Progenitor cell of endocrine pancreas (in vitro differentiated cells): ENCODE data around the gene PEX14. TPM values are rescaled to one million over a fixed set of nuclear protein-coding genes. Genes with fewer than 3 reads are reported as not detected.

Source experiments
- DNase-seq: peaks from one replicate; pipeline ENCODE4 v3.0.0; 2021; ENCODE audit warnings: low spot score; ENCODE audit not compliant: unreplicated experiment
- H3K27ac Mint-ChIP-seq: 2 replicates; pipeline ENCODE4 v1.8.0; 2021; ENCODE audit warnings: mild to moderate bottlenecking, moderate library complexity, mixed read lengths
- H3K27me3 Mint-ChIP-seq: 2 replicates; pipeline ENCODE4 v1.8.0; 2021; ENCODE audit warnings: mixed read lengths
- H3K36me3 Mint-ChIP-seq: 2 replicates; pipeline ENCODE4 v1.8.0; 2022; ENCODE audit warnings: mixed read lengths; ENCODE audit not compliant: insufficient read depth
- H3K4me1 Mint-ChIP-seq: 2 replicates; pipeline ENCODE4 v1.8.0; 2021; ENCODE audit warnings: low read depth, mixed read lengths
- H3K4me3 Mint-ChIP-seq: 2 replicates; pipeline ENCODE4 v1.8.0; 2021; ENCODE audit warnings: low read depth, mild to moderate bottlenecking, moderate library complexity, mixed read lengths
- H3K9me3 Mint-ChIP-seq: 2 replicates; pipeline ENCODE4 v1.8.0; 2021; ENCODE audit warnings: low read depth, mixed read lengths
- total RNA-seq: library from RNA; stranded (reverse); gene quantifications from 2 replicates; pipeline ENCODE4 v1.2.1, GENCODE V29; 2021
- TF ChIP-seq, protein P1 (sequence below): fragments of 200-600 bp; sonication (generic); IDR thresholded peaks from one replicate; pipeline ENCODE4 v1.5.0; 2021; ENCODE audit warnings: antibody characterized with exemption, mild to moderate bottlenecking; ENCODE audit not compliant: unreplicated experiment

The PEX14 gene
- total RNA-seq, 1 donor from 2014 or later: 27.8 TPM

DNA sequence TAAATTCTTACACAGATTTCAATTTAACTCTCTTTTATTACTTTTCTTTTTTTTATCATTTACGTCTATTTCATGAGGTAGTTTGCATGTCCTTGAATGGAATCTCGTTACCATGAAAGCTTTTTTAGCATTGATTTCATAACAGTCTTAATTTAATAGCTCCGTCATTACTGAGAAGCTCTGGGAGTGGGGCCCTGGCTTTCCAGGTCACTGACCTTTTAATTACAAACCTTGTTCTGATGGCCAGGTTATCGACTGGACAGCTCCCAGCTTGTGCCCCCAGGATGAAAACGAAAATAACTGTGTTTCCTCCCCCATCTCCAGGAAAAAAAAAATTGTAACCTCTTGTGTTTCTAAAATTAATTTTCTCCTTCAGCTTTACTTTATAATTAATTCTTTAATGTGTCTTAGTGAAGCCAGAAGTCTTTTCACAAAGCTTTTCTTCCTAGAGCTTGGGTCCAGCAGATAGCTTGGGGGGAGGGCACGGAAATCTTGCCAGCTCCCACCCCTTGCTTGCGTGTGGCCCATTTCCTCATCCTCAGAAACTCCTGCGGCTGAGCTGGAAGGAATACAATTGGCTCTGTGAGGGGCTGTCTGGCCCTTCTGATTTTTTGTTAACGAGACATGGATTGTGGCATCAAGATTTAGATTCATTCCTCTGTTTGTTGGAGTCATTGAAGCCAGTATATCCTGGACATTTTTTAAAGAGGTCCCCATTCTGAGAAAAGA, 65.7 kb downstream of the PEX14 start:
- H3K27ac Mint-ChIP-seq: no peak overlapping the region

DNA sequence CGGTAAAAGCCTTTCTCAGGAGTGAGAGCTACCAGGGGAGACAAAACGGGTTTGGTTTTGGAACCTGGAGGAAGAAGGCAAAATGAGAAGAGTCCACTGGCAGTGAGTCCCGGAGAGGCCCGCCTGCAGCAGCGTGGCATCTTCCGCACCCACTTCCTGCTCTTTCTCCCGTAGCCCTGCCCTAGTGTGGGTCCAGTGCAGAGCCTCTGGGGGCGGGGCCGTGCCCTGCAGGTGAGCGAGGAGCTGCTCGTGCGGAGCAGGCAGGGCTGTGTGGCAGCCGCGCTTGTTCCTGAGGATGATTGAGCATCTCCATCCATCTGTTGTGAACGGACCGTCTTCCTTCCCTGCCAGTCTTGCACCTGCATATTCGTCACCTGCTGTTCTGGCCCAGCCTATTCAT, 66.5 kb downstream of the PEX14 start:
- TF ChIP-seq, protein P1, sequence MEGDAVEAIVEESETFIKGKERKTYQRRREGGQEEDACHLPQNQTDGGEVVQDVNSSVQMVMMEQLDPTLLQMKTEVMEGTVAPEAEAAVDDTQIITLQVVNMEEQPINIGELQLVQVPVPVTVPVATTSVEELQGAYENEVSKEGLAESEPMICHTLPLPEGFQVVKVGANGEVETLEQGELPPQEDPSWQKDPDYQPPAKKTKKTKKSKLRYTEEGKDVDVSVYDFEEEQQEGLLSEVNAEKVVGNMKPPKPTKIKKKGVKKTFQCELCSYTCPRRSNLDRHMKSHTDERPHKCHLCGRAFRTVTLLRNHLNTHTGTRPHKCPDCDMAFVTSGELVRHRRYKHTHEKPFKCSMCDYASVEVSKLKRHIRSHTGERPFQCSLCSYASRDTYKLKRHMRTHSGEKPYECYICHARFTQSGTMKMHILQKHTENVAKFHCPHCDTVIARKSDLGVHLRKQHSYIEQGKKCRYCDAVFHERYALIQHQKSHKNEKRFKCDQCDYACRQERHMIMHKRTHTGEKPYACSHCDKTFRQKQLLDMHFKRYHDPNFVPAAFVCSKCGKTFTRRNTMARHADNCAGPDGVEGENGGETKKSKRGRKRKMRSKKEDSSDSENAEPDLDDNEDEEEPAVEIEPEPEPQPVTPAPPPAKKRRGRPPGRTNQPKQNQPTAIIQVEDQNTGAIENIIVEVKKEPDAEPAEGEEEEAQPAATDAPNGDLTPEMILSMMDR: no peak
- peaks cover 33% of the 10 kb centered on the region for H3K4me1 Mint-ChIP-seq
- H3K9me3 Mint-ChIP-seq: no peaks in the 10 kb centered on the region
- no peaks in the 10 kb centered on the region for H3K27me3 Mint-ChIP-seq
- DNase-seq: no peak
- H3K27ac Mint-ChIP-seq: no peak overlapping the region
- H3K36me3 Mint-ChIP-seq: peaks cover 5% of the 10 kb centered on the region
- no peak overlapping the region for H3K4me3 Mint-ChIP-seq

More for the DNA sequence above, 65.7 kb downstream of the PEX14 start:
- Mint-ChIP-seq H3K27me3 (no peaks in the 10 kb centered on the region), H3K4me3 (no peak overlapping the region), H3K36me3 (peaks cover 5% of the 10 kb centered on the region), H3K9me3 (no peaks in the 10 kb centered on the region), H3K4me1 (peaks cover 38% of the 10 kb centered on the region)
- no peak for DNase-seq
- TF ChIP-seq, protein P1: no peak

DNA sequence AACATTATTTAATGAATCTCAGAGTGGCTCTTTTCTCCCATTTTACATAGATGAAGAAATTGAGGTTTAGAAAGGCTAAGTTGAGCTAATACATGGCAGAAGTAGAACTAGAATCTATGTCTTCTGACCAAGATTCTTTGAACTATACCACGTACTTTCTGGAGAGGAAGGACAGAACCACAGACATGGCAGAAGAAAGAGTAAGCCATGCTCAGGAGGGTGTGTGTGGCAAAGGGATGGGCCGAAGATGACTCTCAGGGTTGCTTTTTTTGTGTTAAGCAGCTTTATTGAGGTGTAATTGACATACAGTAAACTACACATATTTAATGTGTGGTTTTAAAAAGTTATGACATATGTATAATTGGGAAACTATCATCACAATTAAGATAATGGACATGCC, 69.5 kb downstream of the PEX14 start:
- peaks cover 15% of the 10 kb centered on the region for H3K4me1 Mint-ChIP-seq
- H3K27ac Mint-ChIP-seq: no peak overlapping the region
- H3K36me3 Mint-ChIP-seq: peaks cover 3% of the 10 kb centered on the region
- H3K9me3 Mint-ChIP-seq: no peaks in the 10 kb centered on the region
- H3K27me3 Mint-ChIP-seq: no peaks in the 10 kb centered on the region
- DNase-seq: no peak
- TF ChIP-seq, protein P1: no peak
- no peak overlapping the region for H3K4me3 Mint-ChIP-seq

DNA sequence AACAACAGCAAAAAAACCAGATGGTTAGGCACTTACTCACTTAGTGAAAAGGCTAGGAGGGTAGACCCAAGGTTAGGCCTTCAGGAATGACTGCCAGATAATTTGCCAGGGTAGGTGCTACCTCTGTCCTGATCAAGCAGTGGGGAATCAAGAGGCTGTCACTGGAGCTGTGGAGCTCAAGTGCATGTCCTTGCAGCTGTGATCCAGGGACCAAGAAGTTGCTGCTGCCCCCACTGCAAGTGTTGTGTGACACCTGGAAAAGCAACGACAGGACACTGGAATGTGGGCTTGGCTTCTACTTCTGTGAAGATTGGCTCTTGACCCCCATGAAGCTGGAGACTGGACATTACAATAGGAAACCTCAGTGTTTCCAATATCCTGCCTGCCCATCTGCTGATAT, 72.1 kb downstream of the PEX14 start:
- no peaks in the 10 kb centered on the region for H3K27me3 Mint-ChIP-seq
- H3K36me3 Mint-ChIP-seq: peaks cover 3% of the 10 kb centered on the region
- no peak for DNase-seq

DNA sequence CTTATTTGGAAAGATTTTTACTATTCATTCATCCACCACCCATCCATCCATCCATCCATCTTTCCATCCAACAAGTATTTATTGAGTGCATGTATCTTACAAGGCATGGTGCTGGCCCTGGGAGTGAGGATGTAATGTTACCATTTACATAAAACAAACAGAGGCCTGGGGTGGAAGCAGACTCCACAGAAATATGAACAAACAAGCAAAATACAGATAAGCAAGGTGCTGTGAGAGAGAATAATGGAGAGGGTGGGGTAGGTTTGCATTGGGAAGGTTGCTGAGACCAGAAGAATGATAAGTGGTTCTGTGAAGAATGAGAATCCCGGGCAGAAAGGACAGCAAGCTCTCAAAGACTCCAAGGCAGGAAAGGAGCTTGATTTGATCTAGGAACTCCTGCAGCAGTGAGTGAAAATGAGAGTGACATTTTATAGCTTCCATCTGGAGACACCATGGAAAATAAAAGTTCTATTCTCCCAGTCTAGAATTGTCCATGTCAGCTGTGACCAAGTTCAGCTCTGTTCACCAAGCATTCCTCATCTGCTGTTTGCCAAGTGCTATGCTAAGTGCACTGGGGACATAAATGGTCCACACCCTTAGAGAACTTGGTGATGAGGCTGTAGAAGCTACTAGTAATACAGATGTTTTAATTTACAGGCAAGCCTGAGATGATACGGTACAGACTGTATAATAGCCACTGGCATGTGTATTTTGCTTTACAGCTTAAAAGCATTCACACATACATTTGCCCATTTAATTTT, 75.3 kb downstream of the PEX14 start:
- peaks cover 8% of the 10 kb centered on the region for H3K4me1 Mint-ChIP-seq
- H3K36me3 Mint-ChIP-seq: peaks cover 1% of the 10 kb centered on the region
- H3K4me3 Mint-ChIP-seq: no peak overlapping the region
- no peak overlapping the region for H3K27ac Mint-ChIP-seq
- TF ChIP-seq, protein P1: no peak
- DNase-seq: no peak
- no peaks in the 10 kb centered on the region for H3K9me3 Mint-ChIP-seq
- no peaks in the 10 kb centered on the region for H3K27me3 Mint-ChIP-seq

More for the DNA sequence above, 72.1 kb downstream of the PEX14 start:
- Mint-ChIP-seq H3K4me3 (no peak overlapping the region), H3K9me3 (no peaks in the 10 kb centered on the region), H3K27ac (no peak overlapping the region), H3K4me1 (peaks cover 4% of the 10 kb centered on the region)
- TF ChIP-seq, protein P1: no peak
